HepG2 (cell line): ENCODE data around the gene XXYLT1. TPM values are rescaled to one million over a fixed set of nuclear protein-coding genes. Genes with fewer than 3 reads are reported as not detected.

Experiments used
- ATAC-seq: fragments of 200-7000 bp; cut with Tn5 transposase; 3 replicates; pipeline ENCODE4 v1.9.1; 2020; ENCODE audit warnings: mild to moderate bottlenecking, moderate library complexity
- BruUV-seq: library from RNA; stranded (reverse); fragments of 400-500 nt; replicated peaks from 2 replicates; lab custom pipeline; 2021; lab: Mats Ljungman, UMichigan
- CTCF ChIA-PET: fragments of 300-600 bp; formaldehyde crosslinking; extraction: SDS; loops from one replicate; lab custom pipeline; 2021; ENCODE audit warnings: low total read pairs, inconsistent platforms, low intra/inter-chr PET ratio; lab: Yijun Ruan, JAX
- POLR2A ChIA-PET: fragments of 350-600 bp; sonication (Branson Sonifier 250); formaldehyde crosslinking; loops from one replicate; lab custom pipeline; 2020; ENCODE audit warnings: antibody characterized with exemption, inconsistent platforms; lab: Yijun Ruan, JAX
- DNase-seq: peaks from one replicate; pipeline ENCODE4 v3.0.0-alpha.2; 2015; ENCODE audit warnings: low spot score
- FAIRE-seq: peaks from 3 replicates; lab custom pipeline; 2011; peaks lifted over from hg19 to GRCh38; lab: Jason Lieb, UNC
- H2AFZ ChIP-seq: one replicate; pipeline ENCODE4 v1.6.1; 2011; ENCODE audit warnings: low read length, inconsistent platforms
- H3K27ac ChIP-seq: fragments of 300-600 bp; 3 replicates; pipeline ENCODE4 v1.8.0; 2011; ENCODE audit warnings: mixed run types, mild to moderate bottlenecking, mixed read lengths, low read length, inconsistent platforms; ENCODE audit not compliant: insufficient read depth; ENCODE audit errors: extremely low read length
- H3K27me3 ChIP-seq, 2 experiments: fragments of 200-600 bp in 1 of 2; 2 replicates in 1 of 2; 3 replicates in 1 of 2; pipeline versions ENCODE4 v1.6.0 to v1.8.0; 2011; ENCODE audit warnings: low read length in 2 of 2, mild to moderate bottlenecking in 2 of 2, moderate library complexity in 2 of 2, inconsistent platforms in 1 of 2; ENCODE audit not compliant: insufficient read depth in 2 of 2, control insufficient read depth in 1 of 2
- H3K36me3 ChIP-seq, 2 experiments: fragments of 200-600 bp in 1 of 2; replicated peaks in 1 of 2; 2 replicates in 1 of 2; 3 replicates in 1 of 2; pipeline versions ENCODE4 v1.5.1 to v1.8.0; 2011; ENCODE audit warnings: low read length in 2 of 2, inconsistent platforms in 1 of 2; ENCODE audit not compliant: insufficient read depth in 2 of 2, control insufficient read depth in 1 of 2
- H3K4me1 ChIP-seq: 2 replicates; pipeline ENCODE4 v1.5.1; 2012; ENCODE audit warnings: low read length, inconsistent platforms; ENCODE audit not compliant: insufficient read depth
- H3K4me2 ChIP-seq: 2 replicates; pipeline ENCODE4 v1.6.0; 2011; ENCODE audit warnings: low read depth, low read length, inconsistent platforms
- H3K4me3 ChIP-seq, 3 experiments: fragments of 200-600 bp in 1 of 3; sonication (generic), shearing (Covaris generic) in 1 of 3; replicated peaks in 1 of 3; 2 replicates each; pipeline ENCODE4 v1.5.1; 2011 to 2016; ENCODE audit warnings: low read length in 3 of 3, inconsistent platforms in 2 of 3, low read depth in 2 of 3, mild to moderate bottlenecking in 2 of 3, control low read depth in 1 of 3, mixed read lengths in 1 of 3; ENCODE audit not compliant: insufficient read depth in 1 of 3
- H3K79me2 ChIP-seq: one replicate; pipeline ENCODE4 v1.6.1; 2011; ENCODE audit warnings: low read length, inconsistent platforms; ENCODE audit not compliant: insufficient read depth
- H3K9ac ChIP-seq: 2 replicates; pipeline ENCODE4 v1.6.0; 2011; ENCODE audit warnings: mild to moderate bottlenecking, low read depth, low read length, inconsistent platforms; ENCODE audit not compliant: insufficient read depth
- H3K9me3 ChIP-seq: 2 replicates; pipeline ENCODE4 v1.5.1; 2012; ENCODE audit warnings: mild to moderate bottlenecking, low read length
- H4K20me1 ChIP-seq: 2 replicates; pipeline ENCODE4 v1.6.0; 2011; ENCODE audit warnings: inconsistent platforms, mild to moderate bottlenecking, low read length, moderate library complexity; ENCODE audit not compliant: insufficient read depth
- FOXM1 ChIP-seq: sonication (generic); formaldehyde crosslinking; IDR thresholded peaks from 2 replicates; pipeline ENCODE4 v1.5.0; 2020; ENCODE audit warnings: missing genetic modification reagents
- GATA4 ChIP-seq: sonication (generic); IDR thresholded peaks from 2 replicates; pipeline ENCODE4 v1.6.1; 2016; ENCODE audit warnings: antibody characterized with exemption, low read depth, borderline replicate concordance
- SMAD1 ChIP-seq: sonication (generic); formaldehyde crosslinking; IDR thresholded peaks from 2 replicates; pipeline ENCODE4 v1.4.0; 2020; ENCODE audit warnings: missing genetic modification reagents, low read depth, mild to moderate bottlenecking, borderline replicate concordance
- SP1 ChIP-seq, 2 experiments: fragments of 450-650 bp in 1 of 2; sonication (generic) in 1 of 2; formaldehyde crosslinking in 1 of 2; IDR thresholded peaks; 2 replicates each; pipeline versions ENCODE4 v1.4.0 to v1.6.1; 2016 to 2020; ENCODE audit warnings: missing genetic modification reagents in 1 of 2
- ZNF282 ChIP-seq: fragments of 450-650 bp; IDR thresholded peaks from 2 replicates; pipeline ENCODE4 v1.6.1; 2018; ENCODE audit not compliant: partially characterized antibody
- ZNF614 ChIP-seq: IDR thresholded peaks from 2 replicates; pipeline ENCODE4 v1.6.1; 2018; ENCODE audit warnings: missing biosample characterization, missing genetic modification reagents, inconsistent platforms, borderline replicate concordance
- ZNF747 ChIP-seq: sonication (generic); formaldehyde crosslinking; IDR thresholded peaks from 2 replicates; pipeline ENCODE4 v1.8.1; 2023; ENCODE audit warnings: missing genetic modification reagents, mild to moderate bottlenecking, borderline replicate concordance
- ZNF781 ChIP-seq: sonication (generic); formaldehyde crosslinking; IDR thresholded peaks from 2 replicates; pipeline ENCODE4 v1.5.1; 2020; ENCODE audit warnings: borderline replicate concordance, mild to moderate bottlenecking, missing genetic modification reagents; ENCODE audit errors: not compliant biosample characterization
- WGBS: methylation state at CpG from one replicate; pipeline ENCODE4 v1.1.6; 2017; ENCODE audit warnings: low lambda C conversion rate; 5-methylcytosine and 5-hydroxymethylcytosine counted together
- in situ Hi-C: cut with HindIII; loops from 2 replicates; pipeline ENCODE4 v1.10.0; 2017; ENCODE audit warnings: low pct_unique_long_range_greater_than_20kb; ENCODE audit not compliant: extremely low pct_ligation_motif_present
- intact Hi-C: fragments of 100-400 bp; cut with micrococcal nuclease; formaldehyde crosslinking; loops from one replicate; pipeline ENCODE4 v1.10.0; 2022; ENCODE audit not compliant: unreplicated experiment
- polyA plus RNA-seq, 8 experiments: library from polyadenylated mRNA; depleted of rRNA in 3 of 8; stranded (reverse) in 7 of 8; unstranded in 1 of 8; fragments of >200 nt; fragmentation: Illumina TruSeq in 4 of 8; extraction: Trizol in 4 of 8; gene quantifications; 2 replicates each; pipeline versions ENCODE4 v1.2.1 to v1.2.3, GENCODE V29; 2011 to 2016; ENCODE audit warnings: low read depth in 4 of 8, missing spikeins in 1 of 8, mixed read lengths in 1 of 8; ENCODE audit not compliant: insufficient read depth in 1 of 8
- total RNA-seq, 5 experiments: library from RNA; depleted of rRNA; stranded (reverse); fragments of >200 nt; fragmentation: Illumina TruSeq; extraction: Trizol; gene quantifications; 2 replicates each; pipeline ENCODE4 v1.2.3, GENCODE V29; 2016; ENCODE audit warnings: low read depth in 1 of 5
- TF ChIP-seq, protein P1 (sequence below): sonication (generic); formaldehyde crosslinking; conservative IDR thresholded peaks from 2 replicates; pipeline ENCODE4 v1.4.0; 2020; ENCODE audit warnings: missing genetic modification reagents
- TF ChIP-seq, protein P2 (sequence below): sonication (generic); formaldehyde crosslinking; IDR thresholded peaks from 2 replicates; pipeline ENCODE4 v1.4.0; 2020; ENCODE audit warnings: missing genetic modification reagents, borderline replicate concordance
- TF ChIP-seq, protein P3 (sequence below): IDR thresholded peaks from 2 replicates; pipeline ENCODE4 v1.6.1; 2016
- TF ChIP-seq, protein P4 (sequence below): sonication (generic); formaldehyde crosslinking; IDR thresholded peaks from 2 replicates; pipeline ENCODE4 v1.5.0; 2020; ENCODE audit warnings: mild to moderate bottlenecking, missing genetic modification reagents, borderline replicate concordance
- TF ChIP-seq, protein P5 (sequence below), 2 experiments: fragments of 450-650 bp in 1 of 2; sonication (generic) in 1 of 2; formaldehyde crosslinking; IDR thresholded peaks; 2 replicates each; pipeline versions ENCODE4 v1.5.0 to v1.8.0; 2020 to 2022; ENCODE audit warnings: mild to moderate bottlenecking in 1 of 2, missing genetic modification reagents in 1 of 2

Gene XXYLT1
- total and polyA plus RNA-seq, 2 of the 13 experiments (the other 11 are each of a cell fraction or from before 2014, with no cell fraction given) = 17.7 to 19.0 TPM

DNA sequence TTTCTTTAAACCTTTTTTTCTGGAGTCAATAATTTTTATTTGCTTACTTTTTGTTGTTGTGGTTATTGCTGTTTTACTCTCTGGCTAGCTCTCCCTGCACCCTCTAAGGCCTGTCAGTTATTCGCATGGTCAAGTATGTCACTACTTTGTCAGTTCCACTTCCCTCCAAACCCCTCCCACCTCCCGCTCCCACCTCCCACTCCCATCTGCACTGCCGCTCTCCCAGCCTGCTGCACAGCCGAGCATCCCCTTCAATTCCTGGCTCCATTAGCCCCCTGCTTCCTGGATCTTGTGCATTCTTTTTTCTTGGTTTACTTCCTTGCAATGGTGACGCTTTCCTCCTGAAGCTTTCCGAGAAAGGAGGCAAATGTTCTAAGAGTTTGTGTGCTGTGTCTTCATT is 218.0 kb downstream of the XXYLT1 start:
- no peak for DNase-seq
- Histone ChIP-seq H2AFZ (no peak overlapping the region), H3K9ac (no peak overlapping the region), H3K36me3 (no peaks in the 10 kb centered on the region), H3K27ac (no peak overlapping the region), H3K4me2 (no peak overlapping the region), H3K79me2 (no peaks in the 10 kb centered on the region), H3K4me3 (no peak overlapping the region), H3K4me1 (no peaks in the 10 kb centered on the region), H4K20me1 (no peaks in the 10 kb centered on the region), H3K9me3 (no peaks in the 10 kb centered on the region), H3K27me3 (peaks cover 1 to 12% of the 10 kb centered on the region in 2 experiments; a peak in 2 of 5 replicates)
- intact Hi-C loops (no loop called here), in situ Hi-C loops (no loop called here)
- 59% methylated on average over 6 of the region's 6 CpGs for WGBS
- ChIA-PET CTCF (no interaction called here), POLR2A (no interaction called here)
- no TSS peak for BruUV-seq
- ATAC-seq = no peak
- no peak for FAIRE-seq
- no peak for TF ChIP-seq ZNF614 (CRISPR knock-in tag)
- TF ChIP-seq, protein P1, sequence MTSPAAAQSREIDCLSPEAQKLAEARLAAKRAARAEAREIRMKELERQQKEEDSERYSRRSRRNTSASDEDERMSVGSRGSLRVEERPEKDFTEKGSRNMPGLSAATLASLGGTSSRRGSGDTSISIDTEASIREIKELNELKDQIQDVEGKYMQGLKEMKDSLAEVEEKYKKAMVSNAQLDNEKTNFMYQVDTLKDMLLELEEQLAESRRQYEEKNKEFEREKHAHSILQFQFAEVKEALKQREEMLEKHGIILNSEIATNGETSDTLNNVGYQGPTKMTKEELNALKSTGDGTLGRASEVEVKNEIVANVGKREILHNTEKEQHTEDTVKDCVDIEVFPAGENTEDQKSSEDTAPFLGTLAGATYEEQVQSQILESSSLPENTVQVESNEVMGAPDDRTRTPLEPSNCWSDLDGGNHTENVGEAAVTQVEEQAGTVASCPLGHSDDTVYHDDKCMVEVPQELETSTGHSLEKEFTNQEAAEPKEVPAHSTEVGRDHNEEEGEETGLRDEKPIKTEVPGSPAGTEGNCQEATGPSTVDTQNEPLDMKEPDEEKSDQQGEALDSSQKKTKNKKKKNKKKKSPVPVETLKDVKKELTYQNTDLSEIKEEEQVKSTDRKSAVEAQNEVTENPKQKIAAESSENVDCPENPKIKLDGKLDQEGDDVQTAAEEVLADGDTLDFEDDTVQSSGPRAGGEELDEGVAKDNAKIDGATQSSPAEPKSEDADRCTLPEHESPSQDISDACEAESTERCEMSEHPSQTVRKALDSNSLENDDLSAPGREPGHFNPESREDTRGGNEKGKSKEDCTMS = no peak
- no peak for TF ChIP-seq FOXM1 (CRISPR knock-in tag)
- TF ChIP-seq, protein P2, sequence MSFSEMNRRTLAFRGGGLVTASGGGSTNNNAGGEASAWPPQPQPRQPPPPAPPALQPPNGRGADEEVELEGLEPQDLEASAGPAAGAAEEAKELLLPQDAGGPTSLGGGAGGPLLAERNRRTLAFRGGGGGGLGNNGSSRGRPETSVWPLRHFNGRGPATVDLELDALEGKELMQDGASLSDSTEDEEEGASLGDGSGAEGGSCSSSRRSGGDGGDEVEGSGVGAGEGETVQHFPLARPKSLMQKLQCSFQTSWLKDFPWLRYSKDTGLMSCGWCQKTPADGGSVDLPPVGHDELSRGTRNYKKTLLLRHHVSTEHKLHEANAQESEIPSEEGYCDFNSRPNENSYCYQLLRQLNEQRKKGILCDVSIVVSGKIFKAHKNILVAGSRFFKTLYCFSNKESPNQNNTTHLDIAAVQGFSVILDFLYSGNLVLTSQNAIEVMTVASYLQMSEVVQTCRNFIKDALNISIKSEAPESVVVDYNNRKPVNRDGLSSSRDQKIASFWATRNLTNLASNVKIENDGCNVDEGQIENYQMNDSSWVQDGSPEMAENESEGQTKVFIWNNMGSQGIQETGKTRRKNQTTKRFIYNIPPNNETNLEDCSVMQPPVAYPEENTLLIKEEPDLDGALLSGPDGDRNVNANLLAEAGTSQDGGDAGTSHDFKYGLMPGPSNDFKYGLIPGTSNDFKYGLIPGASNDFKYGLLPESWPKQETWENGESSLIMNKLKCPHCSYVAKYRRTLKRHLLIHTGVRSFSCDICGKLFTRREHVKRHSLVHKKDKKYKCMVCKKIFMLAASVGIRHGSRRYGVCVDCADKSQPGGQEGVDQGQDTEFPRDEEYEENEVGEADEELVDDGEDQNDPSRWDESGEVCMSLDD (CRISPR knock-in tag) = no peak
- TF ChIP-seq, protein P3, sequence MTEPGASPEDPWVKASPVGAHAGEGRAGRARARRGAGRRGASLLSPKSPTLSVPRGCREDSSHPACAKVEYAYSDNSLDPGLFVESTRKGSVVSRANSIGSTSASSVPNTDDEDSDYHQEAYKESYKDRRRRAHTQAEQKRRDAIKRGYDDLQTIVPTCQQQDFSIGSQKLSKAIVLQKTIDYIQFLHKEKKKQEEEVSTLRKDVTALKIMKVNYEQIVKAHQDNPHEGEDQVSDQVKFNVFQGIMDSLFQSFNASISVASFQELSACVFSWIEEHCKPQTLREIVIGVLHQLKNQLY (CRISPR knock-in tag) = no peak
- TF ChIP-seq SMAD1 (CRISPR knock-in tag) = no peak
- TF ChIP-seq GATA4 = no peak
- TF ChIP-seq, protein P4, sequence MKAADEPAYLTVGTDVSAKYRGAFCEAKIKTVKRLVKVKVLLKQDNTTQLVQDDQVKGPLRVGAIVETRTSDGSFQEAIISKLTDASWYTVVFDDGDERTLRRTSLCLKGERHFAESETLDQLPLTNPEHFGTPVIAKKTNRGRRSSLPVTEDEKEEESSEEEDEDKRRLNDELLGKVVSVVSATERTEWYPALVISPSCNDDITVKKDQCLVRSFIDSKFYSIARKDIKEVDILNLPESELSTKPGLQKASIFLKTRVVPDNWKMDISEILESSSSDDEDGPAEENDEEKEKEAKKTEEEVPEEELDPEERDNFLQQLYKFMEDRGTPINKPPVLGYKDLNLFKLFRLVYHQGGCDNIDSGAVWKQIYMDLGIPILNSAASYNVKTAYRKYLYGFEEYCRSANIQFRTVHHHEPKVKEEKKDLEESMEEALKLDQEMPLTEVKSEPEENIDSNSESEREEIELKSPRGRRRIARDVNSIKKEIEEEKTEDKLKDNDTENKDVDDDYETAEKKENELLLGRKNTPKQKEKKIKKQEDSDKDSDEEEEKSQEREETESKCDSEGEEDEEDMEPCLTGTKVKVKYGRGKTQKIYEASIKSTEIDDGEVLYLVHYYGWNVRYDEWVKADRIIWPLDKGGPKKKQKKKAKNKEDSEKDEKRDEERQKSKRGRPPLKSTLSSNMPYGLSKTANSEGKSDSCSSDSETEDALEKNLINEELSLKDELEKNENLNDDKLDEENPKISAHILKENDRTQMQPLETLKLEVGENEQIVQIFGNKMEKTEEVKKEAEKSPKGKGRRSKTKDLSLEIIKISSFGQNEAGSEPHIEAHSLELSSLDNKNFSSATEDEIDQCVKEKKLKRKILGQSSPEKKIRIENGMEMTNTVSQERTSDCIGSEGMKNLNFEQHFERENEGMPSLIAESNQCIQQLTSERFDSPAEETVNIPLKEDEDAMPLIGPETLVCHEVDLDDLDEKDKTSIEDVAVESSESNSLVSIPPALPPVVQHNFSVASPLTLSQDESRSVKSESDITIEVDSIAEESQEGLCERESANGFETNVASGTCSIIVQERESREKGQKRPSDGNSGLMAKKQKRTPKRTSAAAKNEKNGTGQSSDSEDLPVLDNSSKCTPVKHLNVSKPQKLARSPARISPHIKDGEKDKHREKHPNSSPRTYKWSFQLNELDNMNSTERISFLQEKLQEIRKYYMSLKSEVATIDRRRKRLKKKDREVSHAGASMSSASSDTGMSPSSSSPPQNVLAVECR (CRISPR knock-in tag) = no peak
- TF ChIP-seq, protein P5, sequence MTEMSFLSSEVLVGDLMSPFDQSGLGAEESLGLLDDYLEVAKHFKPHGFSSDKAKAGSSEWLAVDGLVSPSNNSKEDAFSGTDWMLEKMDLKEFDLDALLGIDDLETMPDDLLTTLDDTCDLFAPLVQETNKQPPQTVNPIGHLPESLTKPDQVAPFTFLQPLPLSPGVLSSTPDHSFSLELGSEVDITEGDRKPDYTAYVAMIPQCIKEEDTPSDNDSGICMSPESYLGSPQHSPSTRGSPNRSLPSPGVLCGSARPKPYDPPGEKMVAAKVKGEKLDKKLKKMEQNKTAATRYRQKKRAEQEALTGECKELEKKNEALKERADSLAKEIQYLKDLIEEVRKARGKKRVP (CRISPR knock-in tag; IDR thresholded peaks at IDR 0.05) = no peak
- no peak for TF ChIP-seq ZNF781 (CRISPR knock-in tag)
- TF ChIP-seq ZNF747 (CRISPR knock-in tag) = no peak
- TF ChIP-seq ZNF282 = no peak
- no peak for TF ChIP-seq SP1 (IDR thresholded peaks at IDR 0.05)
- TF ChIP-seq SP1 (CRISPR knock-in tag; IDR thresholded peaks at IDR 0.05) = no peak
